Choroid plexus epithelial cell (primary cell): ENCODE data around the gene FGR.

Experiments used
- DNase-seq: peaks from one replicate; pipeline ENCODE4 v3.0.0-alpha.2; 2010; ENCODE audit warnings: low read depth
- H3K4me3 ChIP-seq: 2 replicates; pipeline ENCODE4 v1.5.1; 2011; ENCODE audit warnings: low read depth, mild to moderate bottlenecking, control low read depth, low read length, moderate library complexity
- CTCF ChIP-seq: conservative IDR thresholded peaks from 2 replicates; pipeline ENCODE4 v1.5.1; 2011; ENCODE audit warnings: low read depth, mild to moderate bottlenecking, control low read depth, inconsistent platforms, low read length, moderate library complexity

The FGR gene

GRCh38 chr1:27650171-27650538, 15.2 kb upstream of the FGR start:
- DNase-seq, result peak; percentile 36
- no peak for TF ChIP-seq CTCF
- no peak overlapping the region for H3K4me3 ChIP-seq

GRCh38 chr1:27649306-27649635, 14.3 kb upstream of the FGR start:
- no peak for DNase-seq
- TF ChIP-seq CTCF, result no peak
- no peak overlapping the region for H3K4me3 ChIP-seq

- no peak for DNase-seq
- TF ChIP-seq CTCF, result no peak
These were observed 13.8 kb upstream of the FGR start for GRCh38 chr1:27648602-27649305.

GRCh38 chr1:27647328-27647727, 12.3 kb upstream of the FGR start:
- DNase-seq, result no peak
- no peak overlapping the region for H3K4me3 ChIP-seq
- TF ChIP-seq CTCF, result no peak

More at GRCh38 chr1:27648602-27649305, 13.8 kb upstream of the FGR start:
- no peak overlapping the region for H3K4me3 ChIP-seq

GRCh38 chr1:27646676-27647075, 11.7 kb upstream of the FGR start:
- DNase-seq, result peak; percentile 39
- H3K4me3 ChIP-seq, result no peak overlapping the region
- no peak for TF ChIP-seq CTCF

- no peak for DNase-seq
- TF ChIP-seq CTCF, result no peak
- no peak overlapping the region for H3K4me3 ChIP-seq
These were observed 10.1 kb upstream of the FGR start for GRCh38 chr1:27645071-27645415.

- TF ChIP-seq CTCF, result no peak
- no peak overlapping the region for H3K4me3 ChIP-seq
- no peak for DNase-seq
These were observed 9.5 kb upstream of the FGR start for GRCh38 chr1:27644369-27645070.
